Right cardiac atrium (tissue), 5 donors: ENCODE data around the gene CFB. TPM values are rescaled to one million over a fixed set of nuclear protein-coding genes. Genes with fewer than 3 reads are reported as not detected.
A peak's percentile ranks its signal among the peaks of the same experiment; 100 is the strongest.

Experiments
- ATAC-seq, 2 donors: fragments of 200-7000 bp; cut with Tn5 transposase; one replicate each; pipeline versions ENCODE4 v1.8.0 to v1.9.1; 2020; ENCODE audit warnings: moderate library complexity in 2 of 2, mild to moderate bottlenecking in 1 of 2
- DNase-seq, 3 donors: peaks; one replicate each; pipeline ENCODE4 v3.0.0-alpha.2; 2020
- H3K27ac ChIP-seq: one replicate; pipeline ENCODE4 v1.5.1; 2013; ENCODE audit warnings: mild to moderate bottlenecking, low read length, control low read depth, moderate library complexity
- H3K27me3 ChIP-seq: one replicate; pipeline ENCODE4 v1.6.1; 2013; ENCODE audit not compliant: control insufficient read depth, insufficient read depth
- H3K4me1 ChIP-seq: one replicate; pipeline ENCODE4 v1.6.1; 2013; ENCODE audit warnings: low read length; ENCODE audit not compliant: control insufficient read depth, insufficient read depth
- H3K4me3 ChIP-seq: one replicate; pipeline ENCODE4 v1.5.1; 2013; ENCODE audit warnings: low read length, control low read depth
- H3K9me3 ChIP-seq: one replicate; pipeline ENCODE4 v1.6.1; 2013; ENCODE audit warnings: low read length; ENCODE audit not compliant: control insufficient read depth
- WGBS: extraction: QIAGEN DNeasy Blood & Tissue Kit; methylation state at CpG from one replicate; pipeline ENCODE4 v1.1.7; 2013; 5-methylcytosine and 5-hydroxymethylcytosine counted together
- intact Hi-C, 4 donors: fragments of 100-400 bp; cut with DNase I; formaldehyde crosslinking; loops; one replicate each; pipeline versions ENCODE4 v1.11.0 to v1.14.0; 2022 to 2023
- polyA plus RNA-seq: library from polyadenylated mRNA; stranded (reverse); fragments of 200-250 nt; gene quantifications from one replicate; pipeline ENCODE4 v1.2.3, GENCODE V29; 2013
- total RNA-seq, 4 donors: library from RNA; stranded (reverse); fragmentation: NEBNext Ultra II Directional; extraction: Animal tissue kit (Norgen Biotek cat#: 25700); gene quantifications; one replicate each; pipeline ENCODE4 v1.2.1, GENCODE V29; 2021
- donor health status: healthy with polysubstance abuse.
- donor health status: DM: no; HTN: yes; CAD: no.
- donor health status: DM: no; HTN: no; CAD: no.
- donor health status: DM: no; HTN: yes; CAD: no; lungs with severe emphysema.
- donor health status: DM: yes; HTN: yes; CAD: no.

Gene CFB
- total and polyA plus RNA-seq, 5 donors = 10.4 to 34.2 (median 19.8) TPM

DNA sequence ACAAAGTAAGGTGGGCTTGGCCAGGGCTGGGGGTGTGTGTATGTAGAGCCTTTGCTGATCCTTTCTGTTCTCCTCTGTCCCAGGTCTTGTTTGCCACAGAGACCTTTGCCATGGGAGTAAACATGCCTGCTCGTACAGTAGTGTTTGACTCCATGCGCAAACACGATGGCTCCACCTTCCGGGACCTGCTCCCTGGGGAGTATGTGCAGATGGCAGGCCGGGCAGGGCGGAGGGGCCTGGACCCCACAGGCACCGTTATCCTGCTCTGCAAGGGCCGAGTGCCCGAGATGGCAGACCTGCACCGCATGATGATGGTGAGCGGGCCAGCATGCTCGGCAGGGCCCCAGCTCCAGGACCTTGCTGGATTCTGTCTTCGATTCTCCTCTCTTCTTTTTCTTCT, 19.8 kb downstream of the CFB start:
- DNase-seq = peak in 2 of 3 donors; percentile 44 to 47
- Histone ChIP-seq H3K4me1 (no peaks in the 10 kb centered on the region), H3K27me3 (no peaks in the 10 kb centered on the region), H3K4me3 (no peak overlapping the region), H3K9me3 (no peaks in the 10 kb centered on the region), H3K27ac (no peak overlapping the region)
- ATAC-seq = no peak
- WGBS = 90% methylated on average over 13 of the region's 13 CpGs
- intact Hi-C loops = no loop called here

DNA sequence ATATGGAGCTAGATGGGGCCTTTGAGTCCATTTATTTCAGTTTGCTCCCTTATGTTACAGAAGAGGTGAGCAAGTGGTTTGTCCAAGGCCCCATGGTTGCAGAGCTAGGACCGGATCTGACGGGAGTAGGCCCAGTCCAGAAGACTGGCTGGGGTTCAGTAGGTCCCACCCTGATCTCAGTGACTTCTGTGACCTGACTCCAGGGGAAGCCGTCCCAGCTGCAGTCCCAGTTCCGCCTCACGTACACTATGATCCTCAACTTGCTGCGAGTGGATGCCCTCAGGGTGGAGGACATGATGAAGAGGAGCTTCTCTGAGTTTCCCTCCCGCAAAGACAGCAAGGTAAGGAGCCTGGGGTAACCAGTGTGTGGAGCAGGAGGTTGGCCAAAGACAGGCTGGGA, 20.6 kb downstream of the CFB start:
- no peak overlapping the region for H3K4me3 ChIP-seq
- 90% methylated on average over 7 of the region's 7 CpGs for WGBS
- H3K27me3 ChIP-seq = no peaks in the 10 kb centered on the region
- H3K4me1 ChIP-seq = peaks cover 4% of the 10 kb centered on the region
- DNase-seq (peak in 1 of 3 donors; percentile 10), ATAC-seq (no peak)
- no peak overlapping the region for H3K27ac ChIP-seq
- H3K9me3 ChIP-seq = no peaks in the 10 kb centered on the region
- intact Hi-C loops = no loop called here

DNA sequence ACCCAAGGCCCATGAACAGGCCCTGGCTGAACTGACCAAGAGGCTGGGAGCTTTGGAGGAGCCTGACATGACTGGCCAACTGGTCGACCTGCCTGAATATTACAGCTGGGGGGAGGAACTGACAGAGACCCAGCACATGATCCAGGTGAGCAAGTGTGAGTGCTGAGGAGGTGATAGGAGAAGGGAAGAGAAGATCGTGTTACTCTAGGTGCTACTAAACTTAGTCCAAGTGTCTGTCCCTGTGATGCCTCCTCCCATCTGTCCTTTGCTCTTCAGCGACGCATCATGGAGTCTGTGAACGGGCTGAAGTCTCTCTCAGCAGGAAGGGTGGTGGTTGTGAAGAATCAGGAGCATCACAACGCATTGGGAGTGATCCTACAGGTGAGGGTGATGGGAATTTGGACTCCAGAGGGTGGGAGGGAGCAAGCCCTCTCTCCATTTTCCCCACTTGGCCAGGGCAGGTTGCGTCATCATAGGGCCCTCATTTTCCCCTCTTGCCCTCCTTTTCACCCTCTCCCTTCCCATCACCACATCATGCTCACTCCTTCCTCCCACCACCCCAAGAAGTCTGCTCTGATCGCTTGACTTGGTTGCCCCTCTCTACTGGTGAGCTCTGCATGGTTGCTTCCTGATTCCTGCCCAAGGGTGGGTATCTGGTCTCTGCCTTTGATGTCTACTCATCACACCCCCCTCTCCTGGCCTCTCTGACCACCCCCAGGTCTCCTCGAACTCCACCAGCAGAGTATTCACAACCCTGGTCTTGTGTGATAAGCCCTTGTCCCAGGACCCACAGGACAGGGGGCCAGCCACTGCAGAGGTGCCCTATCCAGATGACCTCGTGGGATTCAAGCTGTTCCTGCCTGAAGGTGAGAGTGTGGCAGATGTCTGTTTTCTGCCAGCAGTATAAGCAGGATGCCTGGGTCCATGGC, 21.4 kb downstream of the CFB start:
- ATAC-seq (no peak), DNase-seq (peak in 1 of 3 donors; percentile 18)
- Histone ChIP-seq H3K4me1 (peaks cover 4% of the 10 kb centered on the region), H3K9me3 (no peaks in the 10 kb centered on the region), H3K27ac (no peak overlapping the region), H3K4me3 (no peak overlapping the region), H3K27me3 (no peaks in the 10 kb centered on the region)
- intact Hi-C loops = no loop called here
- WGBS = 85% methylated on average over 10 of the region's 10 CpGs

DNA sequence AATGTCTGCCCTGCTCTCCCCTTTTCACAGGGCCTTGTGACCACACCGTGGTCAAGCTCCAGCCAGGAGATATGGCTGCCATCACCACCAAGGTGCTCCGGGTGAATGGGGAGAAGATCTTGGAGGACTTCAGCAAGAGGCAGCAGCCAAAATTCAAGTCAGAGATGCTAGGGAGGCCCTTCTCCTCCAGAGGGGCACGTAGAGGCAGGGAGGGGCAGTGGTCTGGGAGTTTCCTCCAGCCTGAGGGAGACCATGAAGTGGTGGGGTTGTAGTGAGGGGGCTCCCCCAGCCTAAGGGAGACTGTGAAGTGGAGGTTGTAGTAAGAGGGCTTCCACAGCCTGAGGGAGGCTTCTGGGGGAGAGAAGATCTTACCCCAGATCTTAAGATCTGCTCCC, 22.0 kb downstream of the CFB start:
- H3K4me3 ChIP-seq = no peak overlapping the region
- H3K27me3 ChIP-seq = no peaks in the 10 kb centered on the region
- peak in 1 of 3 donors; percentile 26 for DNase-seq
- H3K9me3 ChIP-seq = no peaks in the 10 kb centered on the region
- H3K4me1 ChIP-seq = peaks cover 4% of the 10 kb centered on the region
- no peak for ATAC-seq
- 79% methylated on average over 3 of the region's 3 CpGs for WGBS
- no peak overlapping the region for H3K27ac ChIP-seq
- intact Hi-C loops = no loop called here

GRCh38 chr6:31968326-31968725, 22.4 kb downstream of the CFB start:
- DNase-seq = no peak
- H3K4me1 ChIP-seq = peaks cover 4% of the 10 kb centered on the region
- H3K9me3 ChIP-seq = no peaks in the 10 kb centered on the region
- ATAC-seq = no peak
- intact Hi-C loops = no loop called here
- H3K27ac ChIP-seq = no peak overlapping the region
- no peak overlapping the region for H3K4me3 ChIP-seq
- H3K27me3 ChIP-seq = no peaks in the 10 kb centered on the region
- WGBS = 80% methylated on average over 11 of the region's 11 CpGs

- H3K4me1 ChIP-seq = peaks cover 4% of the 10 kb centered on the region
- H3K4me3 ChIP-seq = no peak overlapping the region
- peak in 1 of 3 donors; percentile 45 for DNase-seq
- no peak overlapping the region for H3K27ac ChIP-seq
- no peaks in the 10 kb centered on the region for H3K9me3 ChIP-seq
- intact Hi-C loops = no loop called here
- H3K27me3 ChIP-seq = no peaks in the 10 kb centered on the region
- no peak for ATAC-seq
- 86% methylated on average over 23 of the region's 23 CpGs for WGBS
Observed at GRCh38 chr6:31968791-31969711, 23.2 kb downstream of the CFB start.

- WGBS = 67% methylated on average over 17 of the region's 17 CpGs
- intact Hi-C loops = loop anchor here in 1 of 4 donors (10.0 kb wide), 1 partner anchor 1005 kb away; no protein-coding TSS in a partner anchor
- Histone ChIP-seq H3K4me1 (peaks cover 4% of the 10 kb centered on the region), H3K9me3 (no peaks in the 10 kb centered on the region), H3K4me3 (no peak overlapping the region), H3K27me3 (no peaks in the 10 kb centered on the region), H3K27ac (no peak overlapping the region)
- ATAC-seq (no peak), DNase-seq (no peak)
Observed at GRCh38 chr6:31969712-31970603, 24.1 kb downstream of the CFB start.

DNA sequence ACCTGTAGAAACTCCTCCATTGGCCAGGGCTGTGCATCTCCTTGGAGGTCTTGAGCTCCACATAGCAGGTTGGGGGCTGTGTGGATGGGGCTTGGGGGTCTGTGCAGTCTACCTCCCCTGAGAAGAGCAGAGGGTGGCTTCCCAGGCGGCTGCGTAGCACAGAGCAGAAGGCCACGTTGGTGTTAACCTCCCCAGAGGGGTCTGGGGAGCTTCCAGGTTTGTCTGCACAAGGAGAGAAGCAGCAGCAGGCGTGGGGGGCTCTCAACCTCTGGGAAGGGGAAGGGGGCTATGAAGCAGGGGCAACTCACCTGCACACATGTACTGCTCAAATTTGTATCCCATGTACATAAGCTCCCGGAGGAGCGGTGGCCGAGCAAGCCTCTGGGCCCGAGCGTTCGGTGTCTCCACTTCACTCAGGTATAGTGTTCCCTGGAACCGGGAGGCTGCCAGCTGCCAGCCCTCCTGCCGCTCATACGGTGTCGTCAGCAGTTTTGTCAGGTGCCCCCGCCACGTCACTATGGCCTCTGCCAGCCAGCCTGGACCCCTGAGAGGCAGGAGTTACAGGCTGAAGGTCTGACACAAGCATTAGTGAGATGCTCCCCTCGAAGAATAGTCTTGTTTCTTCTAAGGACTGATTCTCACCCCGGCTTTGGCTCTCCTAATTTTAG, 24.8 kb downstream of the CFB start:
- peaks cover 4% of the 10 kb centered on the region for H3K4me1 ChIP-seq
- H3K27me3 ChIP-seq = no peaks in the 10 kb centered on the region
- intact Hi-C loops = loop anchor here in 1 of 4 donors (10.0 kb wide), 1 partner anchor 1004 kb away; no protein-coding TSS in a partner anchor
- H3K27ac ChIP-seq = peak overlapping the region; percentile 90
- H3K4me3 ChIP-seq = peak overlapping the region; percentile 71
- no peaks in the 10 kb centered on the region for H3K9me3 ChIP-seq
- no peak for ATAC-seq
- 78% methylated on average over 18 of the region's 18 CpGs for WGBS
- DNase-seq = peak in 2 of 3 donors; percentile 64 to 69

DNA sequence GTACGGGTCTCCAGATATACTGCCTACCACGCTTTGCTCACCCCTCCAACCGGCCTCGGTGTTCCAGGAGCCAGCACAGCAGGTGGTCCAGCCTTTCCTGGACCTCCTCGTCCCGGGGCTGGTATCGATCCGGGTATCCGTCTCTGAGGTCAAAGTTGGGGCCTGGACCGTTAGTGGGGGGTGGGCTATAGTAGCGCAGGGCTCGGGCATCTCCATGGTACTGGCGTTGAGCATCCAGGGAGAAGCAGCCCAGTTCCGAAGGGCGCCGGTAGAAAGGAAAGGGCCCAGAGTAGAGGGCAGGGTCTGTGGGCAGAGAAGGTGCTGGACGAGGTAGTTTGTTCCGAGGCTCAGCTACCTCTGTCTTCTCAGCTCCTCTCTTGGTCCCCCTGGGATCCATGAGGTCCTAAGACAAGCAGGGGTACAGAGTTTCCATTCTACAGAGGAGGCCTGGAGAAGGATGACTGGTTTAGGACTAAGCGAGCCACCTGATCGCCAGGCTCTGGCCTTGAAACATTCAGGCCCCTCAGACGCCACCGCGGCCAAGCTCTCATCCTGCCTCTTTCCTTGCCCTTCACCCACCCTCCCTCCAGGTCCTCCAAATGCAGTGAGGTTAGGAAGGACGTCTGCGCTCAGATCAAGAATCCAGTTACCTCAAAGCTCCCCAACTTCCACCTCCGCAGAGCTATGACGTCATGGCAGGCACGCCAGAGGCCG, 25.5 kb downstream of the CFB start:
- peak overlapping the region; percentile 71 for H3K4me3 ChIP-seq
- peak in 1 of 3 donors; percentile 63 for DNase-seq
- intact Hi-C loops = loop anchor here in 1 of 4 donors (10.0 kb wide), 1 partner anchor 1003 kb away; no protein-coding TSS in a partner anchor
- H3K27me3 ChIP-seq = no peaks in the 10 kb centered on the region
- no peaks in the 10 kb centered on the region for H3K9me3 ChIP-seq
- peaks cover 4% of the 10 kb centered on the region for H3K4me1 ChIP-seq
- 25% methylated on average over 29 of the region's 29 CpGs for WGBS
- peak in 1 of 2 donors; percentile 2 for ATAC-seq
- peak overlapping the region; percentile 90 for H3K27ac ChIP-seq
